Breast epithelium (tissue), 3 donors: Measurements from ENCODE around the gene SAPCD2.

Experiments used
- CTCF ChIP-seq, 3 donors: fragments of 450-650 bp; IDR thresholded peaks; one replicate each; pipeline ENCODE4 v1.5.1; 2016 to 2017; ENCODE audit warnings: antibody characterized with exemption in 3 of 3, mild to moderate bottlenecking in 3 of 3, moderate library complexity in 3 of 3
- POLR2A ChIP-seq: fragments of 450-650 bp; IDR thresholded peaks from one replicate; pipeline ENCODE4 v1.6.1; 2016; ENCODE audit warnings: antibody characterized with exemption, mild to moderate bottlenecking, moderate library complexity
- POLR2AphosphoS5 ChIP-seq, 3 donors: sonication (generic); formaldehyde crosslinking; IDR thresholded peaks; one replicate each; pipeline ENCODE4 v1.6.1; 2017; ENCODE audit warnings: antibody characterized with exemption in 3 of 3

GRCh38 chr9:137066096-137066861, 4.1 kb downstream of the SAPCD2 start:
- TF ChIP-seq CTCF (IDR thresholded peaks at IDR 0.05): no peak
- no peak for TF ChIP-seq POLR2A
- no peak for TF ChIP-seq POLR2AphosphoS5 (IDR thresholded peaks at IDR 0.05)
